OCI-LY1 (cell line): ENCODE measurements around the gene SCOC.

ENCODE experiments used
- CTCF ChIP-seq: fragments of 200-600 bp; sonication (generic), shearing (Covaris generic); IDR thresholded peaks from 2 replicates; pipeline ENCODE4 v1.5.1; 2017; ENCODE audit warnings: mild to moderate bottlenecking, antibody characterized with exemption, low read length, moderate library complexity, mixed read lengths
- EZH2 ChIP-seq: fragments of 200-600 bp; sonication (generic), shearing (Covaris generic); IDR thresholded peaks from 2 replicates; pipeline ENCODE4 v1.8.0; 2017; ENCODE audit warnings: borderline replicate concordance, mixed run types, mild to moderate bottlenecking, antibody characterized with exemption, low read length, moderate library complexity, mixed read lengths

GRCh38 chr4:140373328-140374129 is at the start of gene SCOC:
- TF ChIP-seq EZH2 = no peak
- no peak for TF ChIP-seq CTCF
